OCI-LY1 (cell line): ENCODE measurements around the gene CDKN2B-AS1.

Experiments
- H2AFZ ChIP-seq: fragments of 200-600 bp; sonication (generic), shearing (Covaris generic); 2 replicates; pipeline ENCODE4 v1.6.0; 2014; ENCODE audit warnings: antibody characterized with exemption, mild to moderate bottlenecking, low read length
- H3F3A ChIP-seq: fragments of 200-600 bp; sonication (generic), shearing (Covaris generic); 2 replicates; pipeline ENCODE4 v1.6.0; 2014; ENCODE audit warnings: mild to moderate bottlenecking, antibody characterized with exemption, low read length, moderate library complexity; ENCODE audit not compliant: insufficient read depth
- H3K27ac ChIP-seq: fragments of 200-600 bp; sonication (generic); 2 replicates; pipeline ENCODE4 v1.5.1; 2014; ENCODE audit warnings: low read length, mixed run types, mild to moderate bottlenecking, low read depth; ENCODE audit not compliant: poor library complexity, severe bottlenecking
- H3K27me3 ChIP-seq: fragments of 200-600 bp; sonication (generic); 2 replicates; pipeline ENCODE4 v1.6.0; 2014; ENCODE audit warnings: antibody characterized with exemption, mild to moderate bottlenecking, low read length, moderate library complexity; ENCODE audit not compliant: insufficient read depth
- H3K36me3 ChIP-seq: fragments of 200-600 bp; sonication (generic); 2 replicates; pipeline ENCODE4 v1.6.1; 2014; ENCODE audit warnings: mild to moderate bottlenecking, antibody characterized with exemption, low read length, moderate library complexity, mixed read lengths; ENCODE audit not compliant: insufficient read depth
- H3K4me1 ChIP-seq: fragments of 200-600 bp; sonication (generic); 2 replicates; pipeline ENCODE4 v1.5.1; 2014; ENCODE audit warnings: mild to moderate bottlenecking, low read length, moderate library complexity; ENCODE audit not compliant: insufficient read depth, severe bottlenecking
- H3K4me2 ChIP-seq: fragments of 200-600 bp; sonication (generic), shearing (Covaris generic); 2 replicates; pipeline ENCODE4 v1.6.1; 2014; ENCODE audit warnings: low read length
- H3K4me3 ChIP-seq: fragments of 200-600 bp; sonication (generic); 2 replicates; pipeline ENCODE4 v1.5.1; 2014; ENCODE audit warnings: low read length, low read depth, mild to moderate bottlenecking, mixed read lengths; ENCODE audit not compliant: poor library complexity, severe bottlenecking
- H3K79me2 ChIP-seq: fragments of 200-600 bp; shearing (Covaris generic); 2 replicates; pipeline ENCODE4 v1.6.1; 2016; ENCODE audit warnings: mixed run types, low read length, mixed read lengths; ENCODE audit not compliant: insufficient read depth
- H3K9ac ChIP-seq: fragments of 200-600 bp; sonication (generic), shearing (Covaris generic); 2 replicates; pipeline ENCODE4 v1.6.1; 2014; ENCODE audit warnings: mild to moderate bottlenecking, low read length, mixed read lengths
- H3K9me2 ChIP-seq: fragments of 200-600 bp; sonication (generic), shearing (Covaris generic); 2 replicates; pipeline ENCODE4 v1.6.1; 2014; ENCODE audit warnings: low read depth, mild to moderate bottlenecking, low read length, mixed read lengths
- H3K9me3 ChIP-seq: fragments of 200-600 bp; shearing (Covaris generic); 2 replicates; pipeline ENCODE4 v1.6.1; 2014; ENCODE audit warnings: low read length, mixed read lengths
- H4K20me1 ChIP-seq: fragments of 200-600 bp; sonication (generic), shearing (Covaris generic); 2 replicates; pipeline ENCODE4 v1.6.0; 2016; ENCODE audit warnings: mild to moderate bottlenecking, low read length; ENCODE audit not compliant: insufficient read depth
- CTCF ChIP-seq: fragments of 200-600 bp; sonication (generic), shearing (Covaris generic); IDR thresholded peaks from 2 replicates; pipeline ENCODE4 v1.5.1; 2017; ENCODE audit warnings: mild to moderate bottlenecking, antibody characterized with exemption, low read length, moderate library complexity, mixed read lengths
- EZH2 ChIP-seq: fragments of 200-600 bp; sonication (generic), shearing (Covaris generic); IDR thresholded peaks from 2 replicates; pipeline ENCODE4 v1.8.0; 2017; ENCODE audit warnings: borderline replicate concordance, mixed run types, mild to moderate bottlenecking, antibody characterized with exemption, low read length, moderate library complexity, mixed read lengths

CDKN2B-AS1 gene

GRCh38 chr9:22148876-22149637 lies 154.5 kb downstream of the CDKN2B-AS1 start:
- no peak overlapping the region for H2AFZ ChIP-seq
- H3K27me3 ChIP-seq = no peaks in the 10 kb centered on the region
- no peaks in the 10 kb centered on the region for H3K4me1 ChIP-seq
- no peaks in the 10 kb centered on the region for H3K79me2 ChIP-seq
- H3K27ac ChIP-seq = no peak overlapping the region
- no peak overlapping the region for H3K4me2 ChIP-seq
- TF ChIP-seq EZH2 = no peak
- no peak for TF ChIP-seq CTCF
- no peaks in the 10 kb centered on the region for H3K9me2 ChIP-seq
- no peaks in the 10 kb centered on the region for H3F3A ChIP-seq
- no peaks in the 10 kb centered on the region for H3K36me3 ChIP-seq
- no peak overlapping the region for H3K4me3 ChIP-seq
- H4K20me1 ChIP-seq = no peaks in the 10 kb centered on the region
- no peak overlapping the region for H3K9ac ChIP-seq
- no peaks in the 10 kb centered on the region for H3K9me3 ChIP-seq

GRCh38 chr9:22154064-22154463 lies 159.5 kb downstream of the CDKN2B-AS1 start:
- Histone ChIP-seq H3K4me1 (no peaks in the 10 kb centered on the region), H3K9ac (no peak overlapping the region), H2AFZ (no peak overlapping the region), H3K4me2 (no peak overlapping the region), H3K4me3 (no peak overlapping the region), H3K79me2 (no peaks in the 10 kb centered on the region), H3K9me3 (no peaks in the 10 kb centered on the region), H4K20me1 (no peaks in the 10 kb centered on the region), H3F3A (no peaks in the 10 kb centered on the region), H3K27me3 (no peaks in the 10 kb centered on the region), H3K27ac (no peak overlapping the region), H3K9me2 (no peaks in the 10 kb centered on the region), H3K36me3 (no peaks in the 10 kb centered on the region)
- TF ChIP-seq EZH2 (no peak), CTCF (no peak)

- TF ChIP-seq CTCF = no peak
- TF ChIP-seq EZH2 = no peak
Observed at GRCh38 chr9:22156586-22156985, 162.0 kb downstream of the CDKN2B-AS1 start.

More at GRCh38 chr9:22156586-22156985, 162.0 kb downstream of the CDKN2B-AS1 start:
- Histone ChIP-seq H3K4me2 (no peak overlapping the region), H3K9me2 (no peaks in the 10 kb centered on the region), H4K20me1 (no peaks in the 10 kb centered on the region), H3K4me1 (no peaks in the 10 kb centered on the region), H3K9ac (no peak overlapping the region), H3F3A (no peaks in the 10 kb centered on the region), H3K4me3 (no peak overlapping the region), H3K9me3 (no peaks in the 10 kb centered on the region), H3K27ac (no peak overlapping the region), H2AFZ (no peak overlapping the region), H3K79me2 (no peaks in the 10 kb centered on the region), H3K27me3 (no peaks in the 10 kb centered on the region), H3K36me3 (no peaks in the 10 kb centered on the region)
